HCT116 (cell line): ENCODE measurements around the gene CASP8. TPM values are rescaled to one million over a fixed set of nuclear protein-coding genes. Genes with fewer than 3 reads are reported as not detected.
A peak's percentile ranks its signal among the peaks of the same experiment; 100 is the strongest.

Experiments used
- ATAC-seq: fragments of 200-7000 bp; cut with Tn5 transposase; 2 replicates; pipeline ENCODE4 v1.9.1; 2020; ENCODE audit warnings: mild to moderate bottlenecking, moderate library complexity
- Bru-seq: library from RNA; stranded (reverse); fragments of 400-500 nt; gene quantifications from one replicate; lab custom pipeline; 2021; lab: Mats Ljungman, UMichigan
- BruChase-seq, 2 experiments: library from RNA; stranded (reverse); fragments of 400-500 nt; gene quantifications; one replicate each; lab custom pipeline; 2021; lab: Mats Ljungman, UMichigan
- BruUV-seq: library from RNA; stranded (reverse); fragments of 400-500 nt; replicated peaks from 2 replicates; lab custom pipeline; 2021; lab: Mats Ljungman, UMichigan
- CTCF ChIA-PET: fragments of 300-600 bp; sonication (Branson Sonifier 250); formaldehyde crosslinking; loops from one replicate; lab custom pipeline; 2021; ENCODE audit warnings: antibody characterized with exemption; lab: Charles Lee
- POLR2A ChIA-PET: fragments of 300-600, 350-600 bp; sonication (Branson Sonifier 250); formaldehyde crosslinking; loops from one replicate; lab custom pipeline; 2021; ENCODE audit warnings: antibody characterized with exemption; lab: Charles Lee
- RAD21 ChIA-PET, 2 experiments: fragments of 300-600 bp; sonication (Branson Sonifier 250); formaldehyde crosslinking; loops; one replicate each; lab custom pipeline; 2023; ENCODE audit warnings: low total read pairs in 2 of 2; ENCODE audit not compliant: uncharacterized antibody in 2 of 2, unreplicated experiment in 2 of 2, low non-redundant PET in 1 of 2; lab: Charles Lee
- DNase-seq: peaks from one replicate; pipeline ENCODE4 v3.0.0-alpha.2; 2010; ENCODE audit warnings: low read depth, low spot score
- H2AFZ ChIP-seq: fragments of 200-600 bp; shearing (Covaris generic), sonication (generic); 2 replicates; pipeline ENCODE4 v1.6.1; 2017; ENCODE audit warnings: low read depth, mixed run types, mixed read lengths, antibody characterized with exemption, low read length; ENCODE audit not compliant: poor library complexity, severe bottlenecking
- H3K27ac ChIP-seq: 2 replicates; pipeline ENCODE4 v1.5.1; 2012; ENCODE audit warnings: low read depth, low read length
- H3K27me3 ChIP-seq: fragments of 200-600 bp; sonication (generic); 2 replicates; pipeline ENCODE4 v1.6.1; 2016; ENCODE audit warnings: mixed run types, low read length, mixed read lengths; ENCODE audit not compliant: insufficient read depth
- H3K36me3 ChIP-seq, 2 experiments: fragments of 200-500 bp in 1 of 2; fragments of 200-600 bp in 1 of 2; sonication (Bioruptor generic) in 1 of 2; sonication (generic) in 1 of 2; 2 replicates each; pipeline versions ENCODE4 v1.5.1 to v1.6.1; 2014 to 2016; ENCODE audit warnings: low read length in 2 of 2, inconsistent platforms in 1 of 2, mixed read lengths in 1 of 2, mixed run types in 1 of 2; ENCODE audit not compliant: insufficient read depth in 2 of 2, control insufficient read depth in 1 of 2
- H3K4me1 ChIP-seq, 2 experiments: fragments of 200-600 bp in 1 of 2; sonication (generic) in 1 of 2; 2 replicates each; pipeline versions ENCODE4 v1.5.1 to v1.6.1; 2012 to 2017; ENCODE audit warnings: low read length in 2 of 2, inconsistent platforms in 1 of 2, mild to moderate bottlenecking in 1 of 2, mixed read lengths in 1 of 2, mixed run types in 1 of 2, moderate library complexity in 1 of 2; ENCODE audit not compliant: insufficient read depth in 2 of 2, control insufficient read depth in 1 of 2
- H3K4me2 ChIP-seq: fragments of 200-600 bp; sonication (generic); 2 replicates; pipeline ENCODE4 v1.6.1; 2017; ENCODE audit warnings: mixed run types, low read length, mixed read lengths
- H3K4me3 ChIP-seq, 2 experiments: fragments of 200-600 bp in 1 of 2; sonication (generic) in 1 of 2; replicated peaks in 1 of 2; 2 replicates each; pipeline ENCODE4 v1.5.1; 2011 to 2016; ENCODE audit warnings: low read length in 2 of 2, control low read depth in 1 of 2, low read depth in 1 of 2, mild to moderate bottlenecking in 1 of 2, mixed read lengths in 1 of 2, mixed run types in 1 of 2
- H3K79me2 ChIP-seq: fragments of 200-600 bp; sonication (generic); 2 replicates; pipeline ENCODE4 v1.6.1; 2017; ENCODE audit warnings: mild to moderate bottlenecking, mixed run types, low read length, moderate library complexity, mixed read lengths; ENCODE audit not compliant: insufficient read depth
- H3K9ac ChIP-seq: fragments of 200-600 bp; sonication (generic); 2 replicates; pipeline ENCODE4 v1.6.1; 2016; ENCODE audit warnings: low read length, mixed read lengths
- H3K9me2 ChIP-seq: fragments of 200-600 bp; sonication (generic), shearing (Covaris generic); 2 replicates; pipeline ENCODE4 v1.6.1; 2017; ENCODE audit warnings: mixed run types, mild to moderate bottlenecking, moderate library complexity; ENCODE audit not compliant: insufficient read depth
- H3K9me3 ChIP-seq, 2 experiments: fragments of 200-500 bp in 1 of 2; fragments of 200-600 bp in 1 of 2; sonication (Bioruptor generic) in 1 of 2; sonication (generic) in 1 of 2; 2 replicates each; pipeline ENCODE4 v1.6.1; 2014 to 2017; ENCODE audit warnings: low read length in 2 of 2, mixed read lengths in 2 of 2, inconsistent platforms in 1 of 2, low read depth in 1 of 2, mild to moderate bottlenecking in 1 of 2, mixed run types in 1 of 2, moderate library complexity in 1 of 2; ENCODE audit not compliant: control insufficient read depth in 1 of 2, insufficient read depth in 1 of 2
- H4K20me1 ChIP-seq: fragments of 200-600 bp; sonication (generic), shearing (Covaris generic); 2 replicates; pipeline ENCODE4 v1.6.1; 2017; ENCODE audit warnings: mixed run types, mild to moderate bottlenecking, moderate library complexity; ENCODE audit not compliant: insufficient read depth
- CEBPB ChIP-seq: IDR thresholded peaks from 2 replicates; pipeline ENCODE4 v1.6.1; 2012; ENCODE audit warnings: low read depth
- JUND ChIP-seq: IDR thresholded peaks from 2 replicates; pipeline ENCODE4 v1.6.1; 2012
- POLR2A ChIP-seq: IDR thresholded peaks from 2 replicates; pipeline ENCODE4 v1.7.0; 2011; ENCODE audit warnings: borderline replicate concordance; ENCODE audit not compliant: insufficient read depth, insufficient read length; ENCODE audit errors: extremely low read depth
- ZNF274 ChIP-seq: fragments of 200-500 bp; sonication (Bioruptor generic); IDR thresholded peaks from 2 replicates; pipeline ENCODE4 v1.6.1; 2014; ENCODE audit warnings: mild to moderate bottlenecking, low read depth, low read length, inconsistent platforms
- intact Hi-C: fragments of 100-400 bp; cut with micrococcal nuclease; formaldehyde crosslinking; loops from 2 replicates; pipeline ENCODE4 v1.10.0; 2022
- long read RNA-seq: library from polyadenylated mRNA; unstranded; transcript quantifications from one replicate; pipeline ENCODE4 v2.0.0, GENCODE V29; 2021; ENCODE audit not compliant: unreplicated experiment
- polyA plus RNA-seq: library from polyadenylated mRNA; unstranded; fragments of >200 nt; gene quantifications from 2 replicates; pipeline ENCODE4 v1.2.1, GENCODE V29; 2012; ENCODE audit warnings: missing spikeins
- total RNA-seq: library from RNA; stranded (reverse); gene quantifications from one replicate; pipeline ENCODE4 v1.2.1, GENCODE V29; 2021; ENCODE audit not compliant: unreplicated experiment
- TF ChIP-seq, protein P1 (sequence below): IDR thresholded peaks from 2 replicates; pipeline ENCODE4 v1.6.1; 2012; ENCODE audit warnings: low read depth
- TF ChIP-seq, protein P2 (sequence below): IDR thresholded peaks from 2 replicates; pipeline ENCODE4 v1.6.1; 2012

Gene CASP8
- total RNA-seq (29.6 TPM), Bru-seq, nascent RNA (percentile 83 among the genes with signal in this experiment), BruChase-seq, experiment 1, labeled RNA remaining after a 6-hour chase (percentile 68 among the genes with signal in this experiment), BruChase-seq, experiment 2, labeled RNA remaining after a 2-hour chase (percentile 73 among the genes with signal in this experiment)
- 11.8 and 18.1 TPM in 2 replicates for polyA plus RNA-seq
- long read RNA-seq, transcript CASP8-205 (9 exons, 2,930 nt): major isoform, 5 of 62 reads
- long read RNA-seq, partial matches to known transcripts: 3 of 62 reads
- long read RNA-seq, other reads (novel, unspliced or antisense): 48 of 62 reads

DNA sequence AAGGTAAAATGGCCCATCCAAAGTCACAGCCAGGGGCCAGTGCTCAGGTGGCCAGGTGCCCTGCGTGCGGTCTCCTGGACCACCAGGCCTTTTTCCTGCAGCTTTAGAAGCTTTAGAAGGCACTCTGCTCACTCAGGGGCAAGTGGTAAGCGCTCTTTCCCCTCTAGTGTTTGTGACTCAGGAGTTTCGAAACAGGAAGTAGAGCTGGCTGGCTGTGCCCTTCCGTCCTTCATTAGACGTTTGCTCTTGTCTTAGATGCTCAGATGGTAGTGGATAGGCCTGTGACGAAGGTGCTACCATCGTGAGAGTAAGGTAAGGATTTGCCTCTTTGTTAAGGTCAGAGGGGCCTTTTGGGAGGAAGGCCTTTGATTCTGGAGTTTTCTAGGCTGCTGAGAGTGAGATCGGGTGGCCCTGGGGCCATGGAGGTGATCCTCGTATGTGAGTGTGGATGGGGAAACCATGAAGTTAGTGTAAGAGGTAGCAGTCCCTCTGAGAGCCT, at the start of gene CASP8:
Gene CASP8 (plus strand): TSS at position 235 of the 499 bp plus-strand sequence. CDS start 5,951 bp downstream, outside the sequence.
- Histone ChIP-seq H3K4me3 (no peak within 1 kb of the TSS), H4K20me1 (no peaks in the 10 kb centered on the region), H3K4me1 (peaks cover 23 to 49% of the 10 kb centered on the region in 2 experiments), H3K9ac (no peak within 1 kb of the TSS; the same call in 1 of the 2 replicates), H3K79me2 (peaks cover 73% of the 10 kb centered on the region), H3K9me3 (no peaks in the 10 kb centered on the region), H2AFZ (no peak within 1 kb of the TSS), H3K27me3 (no peaks in the 10 kb centered on the region), H3K27ac (peak within 1 kb of the TSS; percentile 11; the same call in 1 of the 2 replicates), H3K36me3 (no peaks in the 10 kb centered on the region), H3K9me2 (no peaks in the 10 kb centered on the region), H3K4me2 (peak within 1 kb of the TSS; percentile 88)
- BruUV-seq: no TSS peak
- RAD21 ChIA-PET: no interaction called here
- DNase-seq (no peak), ATAC-seq (no peak)
- CTCF ChIA-PET: no interaction called here
- POLR2A ChIA-PET: no interaction called here
- TF ChIP-seq POLR2A (no peak), CEBPB (peak; percentile 76)
- intact Hi-C loops: no loop called here

DNA sequence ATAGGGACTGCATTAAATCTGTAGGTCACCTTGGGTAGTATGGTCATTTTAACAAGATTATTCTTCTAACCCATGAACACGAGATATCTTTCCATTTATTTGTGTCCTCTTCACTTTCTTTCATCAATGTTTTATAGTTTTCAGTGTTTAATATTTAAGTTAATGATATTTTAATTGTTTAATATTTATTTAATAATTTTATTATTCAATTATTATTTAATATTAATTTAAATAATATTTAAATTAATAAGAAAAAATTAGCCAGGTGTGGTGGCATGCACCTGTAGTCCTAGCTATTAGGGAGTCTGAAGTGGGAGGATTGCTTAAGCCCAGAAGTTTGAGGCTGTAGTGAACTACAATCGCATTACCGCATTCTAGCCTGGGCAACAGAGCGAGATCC, 44.4 kb upstream of the CASP8 start:
- ChIA-PET POLR2A (no interaction called here), CTCF (no interaction called here), RAD21 (no interaction called here)
- intact Hi-C loops: no loop called here
- DNase-seq: no peak
- no peaks in the 10 kb centered on the region for H3K79me2 ChIP-seq
- H3K4me3 ChIP-seq: no peak overlapping the region
- H3K36me3 ChIP-seq: no peaks in the 10 kb centered on the region
- H4K20me1 ChIP-seq: no peaks in the 10 kb centered on the region
- no peak for ATAC-seq
- peaks cover 6 to 17% of the 10 kb centered on the region in 2 experiments; a peak in 3 of 4 replicates for H3K4me1 ChIP-seq
- TF ChIP-seq ZNF274 (no peak), JUND (no peak)
- TF ChIP-seq, protein P1, sequence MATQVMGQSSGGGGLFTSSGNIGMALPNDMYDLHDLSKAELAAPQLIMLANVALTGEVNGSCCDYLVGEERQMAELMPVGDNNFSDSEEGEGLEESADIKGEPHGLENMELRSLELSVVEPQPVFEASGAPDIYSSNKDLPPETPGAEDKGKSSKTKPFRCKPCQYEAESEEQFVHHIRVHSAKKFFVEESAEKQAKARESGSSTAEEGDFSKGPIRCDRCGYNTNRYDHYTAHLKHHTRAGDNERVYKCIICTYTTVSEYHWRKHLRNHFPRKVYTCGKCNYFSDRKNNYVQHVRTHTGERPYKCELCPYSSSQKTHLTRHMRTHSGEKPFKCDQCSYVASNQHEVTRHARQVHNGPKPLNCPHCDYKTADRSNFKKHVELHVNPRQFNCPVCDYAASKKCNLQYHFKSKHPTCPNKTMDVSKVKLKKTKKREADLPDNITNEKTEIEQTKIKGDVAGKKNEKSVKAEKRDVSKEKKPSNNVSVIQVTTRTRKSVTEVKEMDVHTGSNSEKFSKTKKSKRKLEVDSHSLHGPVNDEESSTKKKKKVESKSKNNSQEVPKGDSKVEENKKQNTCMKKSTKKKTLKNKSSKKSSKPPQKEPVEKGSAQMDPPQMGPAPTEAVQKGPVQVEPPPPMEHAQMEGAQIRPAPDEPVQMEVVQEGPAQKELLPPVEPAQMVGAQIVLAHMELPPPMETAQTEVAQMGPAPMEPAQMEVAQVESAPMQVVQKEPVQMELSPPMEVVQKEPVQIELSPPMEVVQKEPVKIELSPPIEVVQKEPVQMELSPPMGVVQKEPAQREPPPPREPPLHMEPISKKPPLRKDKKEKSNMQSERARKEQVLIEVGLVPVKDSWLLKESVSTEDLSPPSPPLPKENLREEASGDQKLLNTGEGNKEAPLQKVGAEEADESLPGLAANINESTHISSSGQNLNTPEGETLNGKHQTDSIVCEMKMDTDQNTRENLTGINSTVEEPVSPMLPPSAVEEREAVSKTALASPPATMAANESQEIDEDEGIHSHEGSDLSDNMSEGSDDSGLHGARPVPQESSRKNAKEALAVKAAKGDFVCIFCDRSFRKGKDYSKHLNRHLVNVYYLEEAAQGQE: no peak
- TF ChIP-seq, protein P2, sequence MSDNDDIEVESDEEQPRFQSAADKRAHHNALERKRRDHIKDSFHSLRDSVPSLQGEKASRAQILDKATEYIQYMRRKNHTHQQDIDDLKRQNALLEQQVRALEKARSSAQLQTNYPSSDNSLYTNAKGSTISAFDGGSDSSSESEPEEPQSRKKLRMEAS: no peak
- no peak overlapping the region for H3K4me2 ChIP-seq
- no peak overlapping the region for H3K9ac ChIP-seq
- BruUV-seq: no TSS peak
- H3K27ac ChIP-seq: no peak overlapping the region
- H3K9me2 ChIP-seq: no peaks in the 10 kb centered on the region
- no peak overlapping the region for H2AFZ ChIP-seq
- no peaks in the 10 kb centered on the region for H3K9me3 ChIP-seq
- H3K27me3 ChIP-seq: no peaks in the 10 kb centered on the region
